Erythroblast (primary cell): ENCODE results near the gene DIP2B.

Source experiments
- GATA1 ChIP-seq: IDR thresholded peaks from 2 replicates; pipeline ENCODE4 v1.6.1; 2011; ENCODE audit warnings: low read depth, mild to moderate bottlenecking, control low read depth, low read length, moderate library complexity
- POLR2A ChIP-seq: IDR thresholded peaks from 2 replicates; pipeline ENCODE4 v1.6.1; 2011; ENCODE audit warnings: mild to moderate bottlenecking, low read length

DNA sequence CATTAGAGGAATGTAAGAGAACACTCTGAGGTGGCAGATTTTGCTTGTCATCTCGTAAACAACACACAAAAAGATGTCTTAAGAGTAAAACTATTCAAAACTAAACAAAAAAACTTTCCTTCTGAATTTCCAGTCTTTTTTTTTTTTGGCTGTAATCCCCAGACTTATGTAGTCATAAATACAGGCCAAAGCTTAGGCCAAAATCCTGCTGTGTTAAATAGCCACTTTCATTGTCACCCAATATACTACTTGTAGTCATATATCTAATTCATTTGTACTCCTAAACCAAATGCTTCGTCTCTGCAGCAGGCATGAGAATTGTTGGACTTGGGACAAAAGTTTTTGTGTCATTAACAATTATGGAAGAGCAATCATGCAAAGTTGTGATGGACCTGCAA, 155.6 kb downstream of the DIP2B start:
- no peak for TF ChIP-seq POLR2A
- TF ChIP-seq GATA1: no peak
